Measurements from ENCODE around the gene ZNF518A.

GRCh38 chr10:96089116-96089515 lies 41.0 kb upstream of the ZNF518A start:
- TF ChIP-seq CTCF (conservative IDR thresholded peaks at IDR 0.05; ENCODE audit: low read depth, low read length) (no peak), EZH2 (IDR thresholded peaks at IDR 0.05; ENCODE audit: borderline replicate concordance, low read depth, low read length, poor library complexity, severe bottlenecking) (no peak)
